NB4 (cell line): ENCODE data around the gene ADK.

Experiments
- DNase-seq: peaks from one replicate; pipeline ENCODE4 v3.0.0; 2010; ENCODE audit warnings: low read depth
- H3K4me3 ChIP-seq: one replicate; pipeline ENCODE4 v1.5.1; 2011; ENCODE audit warnings: mild to moderate bottlenecking, low read depth, low read length, moderate library complexity
- MYC ChIP-seq: IDR thresholded peaks from 2 replicates; pipeline ENCODE4 v1.6.1; 2011; ENCODE audit warnings: low read depth, low read length
- POLR2A ChIP-seq: IDR thresholded peaks from 2 replicates; pipeline ENCODE4 v1.6.1; 2011; ENCODE audit warnings: mild to moderate bottlenecking; ENCODE audit not compliant: insufficient read length; ENCODE audit errors: extremely low read depth
- TF ChIP-seq, protein P1 (sequence below): IDR thresholded peaks from 2 replicates; pipeline ENCODE4 v1.6.1; 2011; ENCODE audit warnings: low read depth, low read length
- TF ChIP-seq, protein P2 (sequence below): IDR thresholded peaks from one replicate; pipeline ENCODE4 v1.5.1; 2012; ENCODE audit warnings: low read depth, low read length

Gene ADK

DNA sequence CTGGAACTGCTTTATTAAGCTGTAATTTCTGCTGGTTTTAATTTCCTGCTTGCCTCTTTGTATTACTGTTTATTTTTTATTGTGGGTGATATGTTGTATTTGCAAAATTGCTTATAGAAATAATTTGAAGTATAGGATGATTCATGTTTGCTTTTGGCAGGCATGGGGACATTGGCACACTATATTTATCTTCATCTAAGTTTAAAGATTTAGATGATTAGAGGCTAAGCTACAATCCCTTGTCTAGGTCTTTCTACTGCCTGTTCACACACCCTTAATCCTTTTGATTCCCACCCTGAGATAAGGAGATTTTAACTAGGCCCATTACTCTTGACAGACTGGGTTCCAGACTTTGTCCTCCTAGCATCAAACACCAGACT lies 492.6 kb downstream of the ADK start:
- DNase-seq = no peak
- TF ChIP-seq MYC (no peak), POLR2A (no peak)
- TF ChIP-seq, protein P1, sequence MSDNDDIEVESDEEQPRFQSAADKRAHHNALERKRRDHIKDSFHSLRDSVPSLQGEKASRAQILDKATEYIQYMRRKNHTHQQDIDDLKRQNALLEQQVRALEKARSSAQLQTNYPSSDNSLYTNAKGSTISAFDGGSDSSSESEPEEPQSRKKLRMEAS = no peak
- no peak overlapping the region for H3K4me3 ChIP-seq

DNA sequence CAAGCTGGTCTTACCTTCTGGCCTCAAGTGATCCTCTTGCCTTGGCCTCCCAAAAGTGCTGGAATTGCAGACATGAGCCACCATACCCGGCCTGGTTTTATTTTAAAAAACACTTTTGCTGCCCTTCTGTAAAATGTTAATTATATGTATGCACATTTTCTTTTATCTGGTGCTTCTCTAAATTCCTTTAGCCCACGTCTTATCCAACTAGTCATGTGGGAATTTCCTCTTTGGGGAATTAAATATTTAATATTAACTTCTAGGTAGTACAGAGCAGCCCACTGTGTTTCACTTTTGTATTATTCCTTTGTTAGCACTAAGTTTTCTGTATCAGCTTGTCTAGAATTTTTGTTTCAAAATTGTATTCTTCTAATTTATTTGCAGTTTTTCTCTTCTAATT lies 493.7 kb downstream of the ADK start:
- no peak for DNase-seq
- no peak for TF ChIP-seq POLR2A
- TF ChIP-seq, protein P1 = no peak
- TF ChIP-seq, protein P2, sequence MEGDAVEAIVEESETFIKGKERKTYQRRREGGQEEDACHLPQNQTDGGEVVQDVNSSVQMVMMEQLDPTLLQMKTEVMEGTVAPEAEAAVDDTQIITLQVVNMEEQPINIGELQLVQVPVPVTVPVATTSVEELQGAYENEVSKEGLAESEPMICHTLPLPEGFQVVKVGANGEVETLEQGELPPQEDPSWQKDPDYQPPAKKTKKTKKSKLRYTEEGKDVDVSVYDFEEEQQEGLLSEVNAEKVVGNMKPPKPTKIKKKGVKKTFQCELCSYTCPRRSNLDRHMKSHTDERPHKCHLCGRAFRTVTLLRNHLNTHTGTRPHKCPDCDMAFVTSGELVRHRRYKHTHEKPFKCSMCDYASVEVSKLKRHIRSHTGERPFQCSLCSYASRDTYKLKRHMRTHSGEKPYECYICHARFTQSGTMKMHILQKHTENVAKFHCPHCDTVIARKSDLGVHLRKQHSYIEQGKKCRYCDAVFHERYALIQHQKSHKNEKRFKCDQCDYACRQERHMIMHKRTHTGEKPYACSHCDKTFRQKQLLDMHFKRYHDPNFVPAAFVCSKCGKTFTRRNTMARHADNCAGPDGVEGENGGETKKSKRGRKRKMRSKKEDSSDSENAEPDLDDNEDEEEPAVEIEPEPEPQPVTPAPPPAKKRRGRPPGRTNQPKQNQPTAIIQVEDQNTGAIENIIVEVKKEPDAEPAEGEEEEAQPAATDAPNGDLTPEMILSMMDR = no peak
- H3K4me3 ChIP-seq = no peak overlapping the region

DNA sequence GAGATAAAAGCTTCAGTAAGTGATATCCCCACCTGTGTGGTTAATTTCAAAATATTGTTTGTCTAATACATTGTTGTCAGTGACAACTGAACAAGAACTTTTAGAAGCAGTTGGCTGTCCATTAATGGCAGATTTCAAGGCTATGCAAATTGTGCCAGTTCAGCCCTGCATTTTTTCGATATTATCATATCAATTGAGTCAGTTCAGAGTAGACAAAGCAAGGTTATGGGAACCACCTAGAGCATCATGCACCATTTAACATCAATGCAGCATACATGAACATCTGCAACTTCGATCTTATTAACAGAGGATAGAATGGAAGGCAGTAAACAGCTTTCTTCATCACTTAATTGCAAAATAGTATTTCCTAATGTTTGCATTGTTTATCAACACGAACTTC lies 494.7 kb downstream of the ADK start:
- no peak for TF ChIP-seq POLR2A
- TF ChIP-seq, protein P1 = no peak
- TF ChIP-seq MYC = no peak
- TF ChIP-seq, protein P2 = no peak
- DNase-seq = no peak
- no peak overlapping the region for H3K4me3 ChIP-seq

DNA sequence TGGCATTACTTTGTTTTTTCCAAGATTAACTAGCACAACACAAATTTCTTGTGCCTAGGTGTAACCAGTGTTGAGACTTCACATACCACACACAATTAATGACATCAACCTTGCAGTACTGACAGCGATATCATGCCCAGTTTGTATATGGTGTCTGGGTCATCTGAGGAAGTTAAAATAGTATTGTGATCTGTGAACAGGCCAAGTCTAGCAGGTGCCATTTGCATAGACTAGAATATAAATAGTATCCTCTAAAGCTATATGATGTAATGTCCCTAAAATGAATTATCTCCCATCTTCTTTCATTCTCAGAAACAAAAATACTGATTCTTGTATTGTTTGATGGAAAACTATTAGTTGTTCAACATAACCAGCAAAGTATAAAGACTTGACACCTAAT lies 499.6 kb downstream of the ADK start:
- DNase-seq = no peak
- TF ChIP-seq, protein P2 = no peak
- H3K4me3 ChIP-seq = no peak overlapping the region

DNA sequence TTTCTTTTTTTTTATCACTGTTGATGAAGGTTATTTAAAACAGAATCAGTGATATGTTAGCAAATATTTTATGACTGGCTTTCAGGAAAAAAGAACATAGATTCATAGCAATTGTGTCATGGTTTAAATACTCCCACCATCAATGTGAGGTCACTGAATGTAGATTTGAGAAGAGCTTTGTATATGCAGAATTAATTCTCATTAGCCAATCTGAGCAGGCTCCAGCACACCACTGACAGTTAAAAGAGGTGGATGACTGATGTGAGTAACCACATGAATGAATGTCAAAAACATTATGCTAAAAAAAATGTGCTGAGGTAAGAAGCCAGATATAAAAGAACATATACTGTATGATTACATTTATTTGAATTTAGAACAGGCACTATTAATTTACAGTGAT lies 500.5 kb downstream of the ADK start:
- H3K4me3 ChIP-seq = no peak overlapping the region
- TF ChIP-seq MYC = no peak
- no peak for TF ChIP-seq POLR2A
- TF ChIP-seq, protein P1 = no peak
- TF ChIP-seq, protein P2 = no peak
- DNase-seq = no peak

DNA sequence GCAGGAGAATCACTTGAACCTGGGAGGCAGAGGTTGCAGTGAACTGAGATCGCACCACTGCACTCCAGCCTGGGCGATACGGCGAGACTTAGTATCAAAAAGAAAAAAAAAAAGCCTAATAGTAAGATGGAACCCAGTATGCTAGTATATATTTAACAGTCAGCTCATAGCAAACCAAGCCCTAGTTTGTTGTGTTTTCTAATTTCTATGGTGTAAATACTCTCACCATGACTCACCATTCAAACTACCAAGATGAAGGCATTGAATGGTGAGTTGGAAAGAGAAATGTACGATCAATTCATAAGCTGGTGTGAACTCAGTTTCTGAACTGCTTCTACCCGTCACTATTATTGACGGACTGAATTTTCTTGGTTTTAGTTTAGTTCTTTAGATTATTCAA lies 501.6 kb downstream of the ADK start:
- TF ChIP-seq POLR2A (no peak), MYC (no peak)
- TF ChIP-seq, protein P1 = no peak
- TF ChIP-seq, protein P2 = no peak
- no peak overlapping the region for H3K4me3 ChIP-seq
- no peak for DNase-seq

DNA sequence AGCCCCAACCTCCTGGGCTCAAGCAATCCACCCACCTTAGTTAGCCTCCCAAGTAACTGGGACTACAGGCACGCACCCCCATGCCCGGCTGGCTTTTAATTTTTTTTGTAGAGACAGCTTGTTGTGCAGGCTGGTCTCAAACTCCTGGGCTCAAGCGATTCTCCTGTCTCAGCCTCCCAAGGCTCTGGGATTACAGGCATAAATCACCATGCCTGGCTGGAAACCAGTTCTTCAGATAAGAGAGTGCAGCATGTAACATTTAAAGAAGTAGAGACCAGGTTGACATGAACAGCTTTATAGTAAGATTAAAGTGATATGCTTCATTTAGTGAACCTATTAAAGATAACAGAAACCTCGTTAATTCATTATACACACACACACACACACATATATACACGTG lies 507.5 kb downstream of the ADK start:
- no peak for DNase-seq
- TF ChIP-seq MYC = no peak
- no peak for TF ChIP-seq POLR2A
- TF ChIP-seq, protein P2 = no peak
- TF ChIP-seq, protein P1 = no peak
- no peak overlapping the region for H3K4me3 ChIP-seq
